H1 (cell line): Measurements from ENCODE around the gene NR1I2. TPM values are rescaled to one million over a fixed set of nuclear protein-coding genes. Genes with fewer than 3 reads are reported as not detected.

Experiments
- CTCF ChIA-PET: fragments of 300-600 bp; sonication (Branson Sonifier 250); formaldehyde crosslinking; loops from one replicate; lab custom pipeline; 2021; ENCODE audit not compliant: partially characterized antibody; lab: Charles Lee
- POLR2A ChIA-PET: fragments of 300-600 bp; sonication (Branson Sonifier 250); formaldehyde crosslinking; loops from one replicate; lab custom pipeline; 2021; ENCODE audit warnings: inconsistent platforms; ENCODE audit not compliant: partially characterized antibody; lab: Charles Lee
- DNase-seq, 2 experiments: peaks; one replicate each; pipeline versions ENCODE4 v3.0.0 to v3.0.0-alpha.2; 2010 to 2022; ENCODE audit warnings: low spot score in 2 of 2, low read depth in 1 of 2, mixed read lengths in 1 of 2
- FAIRE-seq: peaks from 2 replicates; lab custom pipeline; 2011; peaks lifted over from hg19 to GRCh38; lab: Jason Lieb, UNC
- H2AFZ ChIP-seq: 2 replicates; pipeline ENCODE4 v1.8.1; 2012; ENCODE audit warnings: low read length, inconsistent platforms
- H2AK5ac ChIP-seq: 2 replicates; pipeline ENCODE4 v1.6.1; 2013; ENCODE audit warnings: low read depth, low read length
- H2BK120ac ChIP-seq: replicated peaks from 2 replicates; pipeline ENCODE3; 2013; ENCODE audit warnings: low read depth, low read length, inconsistent platforms
- H2BK12ac ChIP-seq: 2 replicates; pipeline ENCODE4 v1.6.1; 2013; ENCODE audit warnings: low read depth, low read length
- H2BK15ac ChIP-seq: 2 replicates; pipeline ENCODE4 v1.6.1; 2013; ENCODE audit warnings: low read length
- H2BK20ac ChIP-seq: 2 replicates; pipeline ENCODE4 v1.6.1; 2013; ENCODE audit warnings: low read length
- H2BK5ac ChIP-seq: 2 replicates; pipeline ENCODE4 v1.6.1; 2013; ENCODE audit warnings: low read depth, low read length
- H3K14ac ChIP-seq: 2 replicates; pipeline ENCODE4 v1.6.1; 2013; ENCODE audit warnings: inconsistent platforms; ENCODE audit not compliant: insufficient read length
- H3K18ac ChIP-seq: 2 replicates; pipeline ENCODE4 v1.6.1; 2013; ENCODE audit warnings: low read length; ENCODE audit errors: extremely low read depth
- H3K23ac ChIP-seq: 2 replicates; pipeline ENCODE4 v1.6.1; 2013; ENCODE audit warnings: inconsistent platforms; ENCODE audit not compliant: insufficient read length
- H3K23me2 ChIP-seq: 2 replicates; pipeline ENCODE4 v1.6.1; 2013; ENCODE audit warnings: low read depth, low read length
- H3K27ac ChIP-seq: 2 replicates; pipeline ENCODE4 v1.6.1; 2011; ENCODE audit warnings: low read depth, low read length, inconsistent platforms
- H3K27me3 ChIP-seq, 4 experiments: replicated peaks in 1 of 4; 1 replicate in 1 of 4; 2 replicates in 3 of 4; pipeline versions ENCODE4 v1.6.1 to v1.8.1; 2011 to 2013; ENCODE audit warnings: low read length in 3 of 4, mild to moderate bottlenecking in 3 of 4, inconsistent platforms in 2 of 4, mixed read lengths in 2 of 4, moderate library complexity in 1 of 4; ENCODE audit not compliant: control insufficient read depth in 3 of 4, insufficient read depth in 3 of 4; ENCODE audit errors: extremely low read depth in 1 of 4
- H3K36me3 ChIP-seq, 4 experiments: 2 replicates each; pipeline versions ENCODE4 v1.6.1 to v1.8.1; 2011 to 2013; ENCODE audit warnings: mild to moderate bottlenecking in 4 of 4, low read length in 3 of 4, moderate library complexity in 2 of 4, control low read depth in 1 of 4, inconsistent platforms in 1 of 4; ENCODE audit not compliant: insufficient read depth in 4 of 4, control insufficient read depth in 2 of 4
- H3K4ac ChIP-seq: replicated peaks from 2 replicates; pipeline ENCODE3; 2013; ENCODE audit warnings: low read length, low read depth, mixed read lengths, inconsistent platforms; ENCODE audit not compliant: insufficient read length
- H3K4me1 ChIP-seq, 4 experiments: replicated peaks in 1 of 4; 1 replicate in 1 of 4; 2 replicates in 3 of 4; pipeline versions ENCODE4 v1.6.1 to v1.8.1; 2011 to 2013; ENCODE audit warnings: low read length in 3 of 4, inconsistent platforms in 2 of 4, mixed read lengths in 1 of 4; ENCODE audit not compliant: insufficient read depth in 4 of 4, control insufficient read depth in 3 of 4
- H3K4me2 ChIP-seq, 2 experiments: 2 replicates each; pipeline versions ENCODE4 v1.6.1 to v1.8.1; 2011 to 2013; ENCODE audit warnings: low read depth in 2 of 2, low read length in 2 of 2, control low read depth in 1 of 2, inconsistent platforms in 1 of 2, mild to moderate bottlenecking in 1 of 2; ENCODE audit not compliant: insufficient read depth in 1 of 2
- H3K4me3 ChIP-seq, 4 experiments: fragments of 200-600, 300-600 bp in 1 of 4; sonication (generic), shearing (Covaris generic), sonication (Bioruptor Twin) in 1 of 4; 2 replicates each; pipeline versions ENCODE4 v1.5.1 to v1.8.1; 2011 to 2016; ENCODE audit warnings: low read length in 4 of 4, low read depth in 3 of 4, control low read depth in 2 of 4, inconsistent platforms in 2 of 4, mild to moderate bottlenecking in 2 of 4, mixed read lengths in 1 of 4, moderate library complexity in 1 of 4; ENCODE audit not compliant: insufficient read depth in 2 of 4; ENCODE audit errors: extremely low read depth in 1 of 4
- H3K56ac ChIP-seq: replicated peaks from 2 replicates; pipeline ENCODE3; 2013; ENCODE audit warnings: low read depth, mild to moderate bottlenecking, mixed read lengths, low read length, inconsistent platforms; ENCODE audit not compliant: insufficient read length
- H3K79me1 ChIP-seq: 2 replicates; pipeline ENCODE4 v1.6.1; 2013; ENCODE audit warnings: low read depth, low read length, control low read depth
- H3K79me2 ChIP-seq, 2 experiments: 2 replicates each; pipeline versions ENCODE4 v1.6.1 to v1.8.1; 2012 to 2013; ENCODE audit warnings: low read length in 2 of 2, mild to moderate bottlenecking in 2 of 2, inconsistent platforms in 1 of 2; ENCODE audit not compliant: insufficient read depth in 2 of 2, control insufficient read depth in 1 of 2
- H3K9ac ChIP-seq, 4 experiments: replicated peaks in 1 of 4; 1 replicate in 1 of 4; 2 replicates in 3 of 4; pipeline versions ENCODE4 v1.6.1 to v1.8.1; 2011 to 2013; ENCODE audit warnings: low read depth in 3 of 4, low read length in 3 of 4, control low read depth in 2 of 4, mild to moderate bottlenecking in 2 of 4, moderate library complexity in 2 of 4, inconsistent platforms in 1 of 4; ENCODE audit errors: extremely low read depth in 1 of 4
- H3K9me3 ChIP-seq, 2 experiments: 2 replicates each; pipeline versions ENCODE4 v1.6.1 to v1.8.1; 2012 to 2013; ENCODE audit warnings: mild to moderate bottlenecking in 2 of 2, moderate library complexity in 2 of 2, control low read depth in 1 of 2, inconsistent platforms in 1 of 2, low read depth in 1 of 2, low read length in 1 of 2, mixed read lengths in 1 of 2; ENCODE audit not compliant: insufficient read depth in 2 of 2
- H4K20me1 ChIP-seq, 2 experiments: replicated peaks in 1 of 2; 2 replicates each; pipeline versions ENCODE3 to v1.8.1; 2011 to 2013; ENCODE audit warnings: inconsistent platforms in 2 of 2, low read length in 2 of 2, mild to moderate bottlenecking in 1 of 2; ENCODE audit not compliant: insufficient read depth in 2 of 2, control insufficient read depth in 1 of 2
- H4K5ac ChIP-seq: 2 replicates; pipeline ENCODE4 v1.6.1; 2013; ENCODE audit warnings: low read length, low read depth, mixed read lengths, inconsistent platforms; ENCODE audit not compliant: insufficient read length
- H4K8ac ChIP-seq: 2 replicates; pipeline ENCODE4 v1.8.0; 2013; ENCODE audit warnings: mild to moderate bottlenecking, moderate library complexity, low read length, inconsistent platforms; ENCODE audit not compliant: insufficient read depth; ENCODE audit errors: extremely low read depth
- H4K91ac ChIP-seq: replicated peaks from 2 replicates; pipeline ENCODE3; 2013; ENCODE audit warnings: low read length, mixed read lengths, inconsistent platforms; ENCODE audit not compliant: insufficient read length
- CBX5 ChIP-seq: fragments of 300-800, 300-1000 bp; sonication (generic); IDR thresholded peaks from 2 replicates; pipeline ENCODE4 v1.7.1; 2016; ENCODE audit warnings: antibody characterized with exemption, low read length, low read depth
- CBX8 ChIP-seq: fragments of 300-800, 300-1000 bp; sonication (generic); IDR thresholded peaks from 2 replicates; pipeline ENCODE4 v1.7.1; 2016; ENCODE audit warnings: low read depth, low read length, borderline replicate concordance
- CTCF ChIP-seq, 3 experiments: IDR thresholded peaks; 1 replicate in 2 of 3; 2 replicates in 1 of 3; pipeline versions ENCODE4 v1.5.1 to v1.6.1; 2011; ENCODE audit warnings: low read length in 3 of 3, mild to moderate bottlenecking in 3 of 3, inconsistent platforms in 2 of 3, low read depth in 1 of 3, moderate library complexity in 1 of 3; ENCODE audit not compliant: insufficient read depth in 1 of 3; ENCODE audit errors: control extremely low read depth in 1 of 3
- EGR1 ChIP-seq: IDR thresholded peaks from 2 replicates; pipeline ENCODE4 v1.6.1; 2011; ENCODE audit warnings: low read depth, low read length, borderline replicate concordance
- EP300 ChIP-seq, 2 experiments: IDR thresholded peaks; 1 replicate in 1 of 2; 2 replicates in 1 of 2; pipeline ENCODE4 v1.6.1; 2011 to 2012; ENCODE audit warnings: low read depth in 2 of 2, low read length in 2 of 2, mild to moderate bottlenecking in 2 of 2, borderline replicate concordance in 1 of 2, inconsistent platforms in 1 of 2, moderate library complexity in 1 of 2
- EZH2 ChIP-seq: fragments of 200-600 bp; sonication (generic); IDR thresholded peaks from 2 replicates; pipeline ENCODE4 v1.7.1; 2012; ENCODE audit warnings: low read depth, mild to moderate bottlenecking, moderate library complexity, low read length, inconsistent platforms; ENCODE audit not compliant: severe bottlenecking
- HDAC6 ChIP-seq: IDR thresholded peaks from one replicate; pipeline ENCODE4 v1.7.1; 2012; ENCODE audit warnings: low read depth, mild to moderate bottlenecking, inconsistent platforms, low read length, moderate library complexity
- JUN ChIP-seq: IDR thresholded peaks from 2 replicates; pipeline ENCODE4 v1.6.1; 2011; ENCODE audit warnings: low read depth, mild to moderate bottlenecking, improper control_type of control experiment, low read length
- SIX5 ChIP-seq: IDR thresholded peaks from 2 replicates; pipeline ENCODE4 v1.6.1; 2011; ENCODE audit warnings: mild to moderate bottlenecking, low read depth, low read length
- TBP ChIP-seq: IDR thresholded peaks from 2 replicates; pipeline ENCODE4 v1.6.1; 2011; ENCODE audit warnings: low read depth, low read length, improper control_type of control experiment
- YY1 ChIP-seq: IDR thresholded peaks from 2 replicates; pipeline ENCODE4 v1.6.1; 2011; ENCODE audit warnings: low read depth, mild to moderate bottlenecking, low read length
- ZNF274 ChIP-seq: IDR thresholded peaks from 2 replicates; pipeline ENCODE4 v1.7.0; 2012; ENCODE audit warnings: low read length, borderline replicate concordance; ENCODE audit errors: extremely low read depth
- WGBS, 2 experiments: shearing (Covaris generic) in 1 of 2; methylation state at CpG; one replicate each; pipeline versions ENCODE4 v1.1.6 to v1.1.7; 2013 to 2015; ENCODE audit warnings: low lambda C conversion rate in 2 of 2, mixed read lengths in 2 of 2, inconsistent platforms in 1 of 2, low coverage in 1 of 2, missing lambda C conversion rate in 1 of 2; ENCODE audit not compliant: insufficient replicate concordance in 2 of 2, insufficient coverage in 1 of 2, insufficient read length in 1 of 2; ENCODE audit errors: extremely low coverage in 1 of 2, missing lambda C conversion rate in 1 of 2; 5-methylcytosine and 5-hydroxymethylcytosine counted together
- polyA plus RNA-seq, 7 experiments: library from polyadenylated mRNA; depleted of rRNA in 3 of 7; stranded (reverse) in 5 of 7; unstranded in 2 of 7; fragments of >200 nt in 5 of 7; fragments of 200-250 nt in 2 of 7; gene quantifications; 1 replicate in 5 of 7; 2 replicates in 1 of 7; 4 replicates in 1 of 7; pipeline versions ENCODE4 v1.2.1 to v1.2.3, GENCODE V29; 2011 to 2013; ENCODE audit warnings: missing spikeins in 2 of 7, mixed read lengths in 2 of 7
- total RNA-seq: library from RNA; stranded (reverse); fragmentation: NEBNext Ultra II Directional; extraction: Animal tissue kit (Norgen Biotek cat#: 25700); gene quantifications from 2 replicates; pipeline ENCODE4 v1.2.1, GENCODE V29; 2021

NR1I2 gene
- total and polyA plus RNA-seq, 2 of the 8 experiments (the other 6 are each of a cell fraction or from before 2014, with no cell fraction given): 0.28 to 1.8 TPM

GRCh38 chr3:119776304-119776703 lies 5.6 kb upstream of the NR1I2 start:
- POLR2A ChIA-PET: no interaction called here
- Histone ChIP-seq H4K91ac (no peak overlapping the region), H3K79me2 (no peaks in the 10 kb centered on the region), H3K79me1 (no peaks in the 10 kb centered on the region), H2BK15ac (no peak overlapping the region), H2AK5ac (no peak overlapping the region), H4K8ac (no peak overlapping the region), H2BK12ac (no peak overlapping the region), H3K14ac (no peak overlapping the region), H3K23me2 (no peaks in the 10 kb centered on the region), H3K27me3 (peaks cover 0 to 1% (median 0%) of the 10 kb centered on the region in 4 experiments; a peak in 1 of 7 replicates), H3K27ac (no peak overlapping the region), H4K20me1 (no peaks in the 10 kb centered on the region), H2AFZ (no peak overlapping the region), H3K36me3 (no peaks in the 10 kb centered on the region), H2BK5ac (no peak overlapping the region), H3K9me3 (peaks cover 0 to 3% of the 10 kb centered on the region in 2 experiments; a peak in 1 of 4 replicates), H3K56ac (no peak overlapping the region), H4K5ac (no peak overlapping the region), H3K4ac (no peak overlapping the region), H3K18ac (no peak overlapping the region), H3K4me2 (no peak overlapping the region), H3K23ac (no peak overlapping the region), H2BK120ac (no peak overlapping the region), H3K9ac (no peak overlapping the region), H3K4me1 (0 out of 7 replicates have a peak, but pooled peaks cover 0 to 4% (median 0%) of the 10 kb centered on the region in 4 experiments), H3K4me3 (no peak overlapping the region), H2BK20ac (no peak overlapping the region)
- CTCF ChIA-PET: no interaction called here
- no peak for DNase-seq
- WGBS, 2 experiments: 86% methylated on average over 1 of the region's 1 CpG; no CpG with 5 or more reads in 1 of the 2 experiments
- FAIRE-seq: no peak
- TF ChIP-seq TBP: no peak
- no peak for TF ChIP-seq CBX5
- TF ChIP-seq EGR1: no peak
- no peak for TF ChIP-seq CTCF (IDR thresholded peaks at IDR 0.05; ENCODE audit: control extremely low read depth in 1 of 3, insufficient read depth in 1 of 3, low read depth in 1 of 3, low read length in 3 of 3)
- TF ChIP-seq SIX5: no peak
- TF ChIP-seq CBX8: no peak
- no peak for TF ChIP-seq EZH2
- no peak for TF ChIP-seq JUN
- TF ChIP-seq HDAC6: no peak
- TF ChIP-seq EP300 (IDR thresholded peaks at IDR 0.05; ENCODE audit: borderline replicate concordance in 1 of 2, low read depth in 2 of 2, low read length in 2 of 2): no peak
- no peak for TF ChIP-seq ZNF274
- no peak for TF ChIP-seq YY1
